GM21717 (cell line): ENCODE results near the gene JAG2.

ENCODE experiments used
- ATAC-seq: cut with Tn5 transposase; IDR thresholded peaks from one replicate; pipeline ENCODE4 v1.9.1; 2021; ENCODE audit warnings: mild to moderate bottlenecking, moderate library complexity; ENCODE audit not compliant: unreplicated experiment

Gene JAG2

GRCh38 chr14:105095236-105095805, 73.3 kb downstream of the JAG2 start:
- no peak for ATAC-seq

DNA sequence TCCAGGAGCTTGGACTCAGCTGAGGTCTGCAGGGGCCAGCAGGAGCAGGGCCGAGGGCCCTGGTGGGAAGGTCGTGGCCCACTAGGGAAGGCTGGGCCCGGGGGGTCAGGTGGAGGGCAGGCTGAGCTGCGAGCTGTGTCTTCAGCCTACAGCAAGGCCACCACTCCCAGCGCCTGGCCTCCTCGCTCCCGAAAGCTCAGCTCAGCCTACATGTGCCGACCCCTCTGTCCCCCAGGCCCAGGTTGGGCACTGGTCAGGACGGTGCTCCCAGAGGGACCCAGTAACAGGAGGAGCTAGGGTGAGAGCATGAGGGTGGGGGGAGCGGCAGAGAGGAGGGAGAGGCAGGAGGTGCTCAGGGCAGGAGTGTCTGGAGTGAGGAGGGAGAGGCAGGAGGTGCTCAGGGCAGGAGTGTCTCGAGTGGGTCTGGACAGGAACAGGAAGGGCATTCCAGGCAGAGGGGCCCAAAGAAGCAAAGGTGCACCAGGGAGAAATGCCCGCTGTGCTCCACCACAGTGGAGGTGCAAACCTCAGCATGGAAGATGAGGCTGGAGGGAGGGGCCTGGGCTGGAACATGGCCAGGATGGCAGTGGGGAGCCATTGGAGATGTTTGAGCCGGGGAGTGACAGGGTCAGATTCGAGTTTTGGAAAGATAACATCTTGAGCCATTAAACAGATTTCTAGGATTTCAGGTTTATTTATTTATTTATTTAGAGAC, 74.2 kb downstream of the JAG2 start:
- no peak for ATAC-seq

DNA sequence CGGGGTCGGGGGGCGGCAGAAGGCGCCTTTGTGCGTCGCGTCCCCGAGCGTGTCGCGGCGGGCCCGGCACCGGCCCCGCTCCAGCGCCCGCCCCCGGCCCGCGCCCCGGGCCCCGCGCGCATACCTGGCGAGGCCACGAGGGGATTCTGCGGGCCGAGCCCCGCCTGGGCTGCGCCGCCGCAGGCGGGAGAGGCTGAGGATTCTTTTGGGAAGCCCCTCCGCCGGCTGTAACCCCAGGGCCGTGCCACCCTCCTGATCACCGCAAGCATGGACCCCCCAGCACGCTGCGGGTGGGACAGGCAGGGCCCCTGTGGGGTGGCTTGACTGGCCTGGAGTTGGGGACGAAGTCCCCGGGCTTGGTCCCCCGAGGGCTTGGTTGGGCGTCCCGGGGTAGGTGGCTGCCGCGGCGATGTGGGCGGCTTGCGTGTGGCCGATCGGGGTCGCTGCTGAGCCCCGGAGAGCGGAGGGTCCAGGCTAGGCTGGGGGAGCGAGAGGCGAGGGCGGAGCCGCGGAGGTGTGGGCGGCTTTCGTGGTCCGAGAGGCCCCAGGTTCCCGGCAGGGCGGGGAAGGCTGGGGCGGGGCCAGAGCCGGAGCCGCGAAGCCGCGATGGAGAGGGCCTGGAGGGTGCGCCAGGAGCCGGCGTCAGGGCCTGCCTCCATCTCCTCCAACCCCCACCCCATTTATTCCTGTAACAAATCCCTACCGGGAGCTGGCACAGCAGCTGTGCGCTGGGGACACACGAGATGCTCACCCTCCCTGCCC, 75.0 kb downstream of the JAG2 start:
- ATAC-seq, result peak; percentile 58

DNA sequence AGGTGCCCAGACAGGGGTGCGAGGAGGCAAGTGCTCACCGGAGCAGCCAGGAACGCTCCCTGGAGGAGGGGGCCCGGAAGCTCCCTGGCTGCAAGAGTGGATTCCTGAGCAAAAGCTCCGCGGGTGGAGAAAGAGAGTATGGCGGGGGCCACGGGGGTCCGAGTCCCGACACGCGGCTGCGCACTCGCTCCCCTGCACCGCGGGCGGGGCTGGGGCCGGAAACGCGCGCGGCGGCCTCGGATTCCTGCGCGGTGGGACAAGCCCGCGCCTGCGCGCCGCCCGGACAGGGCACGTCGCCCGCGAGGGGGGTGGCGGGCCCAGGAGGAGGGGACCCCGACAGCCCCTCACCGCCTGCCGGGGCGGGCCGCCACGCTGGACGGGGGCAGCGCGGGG, 75.5 kb downstream of the JAG2 start:
- no peak for ATAC-seq

DNA sequence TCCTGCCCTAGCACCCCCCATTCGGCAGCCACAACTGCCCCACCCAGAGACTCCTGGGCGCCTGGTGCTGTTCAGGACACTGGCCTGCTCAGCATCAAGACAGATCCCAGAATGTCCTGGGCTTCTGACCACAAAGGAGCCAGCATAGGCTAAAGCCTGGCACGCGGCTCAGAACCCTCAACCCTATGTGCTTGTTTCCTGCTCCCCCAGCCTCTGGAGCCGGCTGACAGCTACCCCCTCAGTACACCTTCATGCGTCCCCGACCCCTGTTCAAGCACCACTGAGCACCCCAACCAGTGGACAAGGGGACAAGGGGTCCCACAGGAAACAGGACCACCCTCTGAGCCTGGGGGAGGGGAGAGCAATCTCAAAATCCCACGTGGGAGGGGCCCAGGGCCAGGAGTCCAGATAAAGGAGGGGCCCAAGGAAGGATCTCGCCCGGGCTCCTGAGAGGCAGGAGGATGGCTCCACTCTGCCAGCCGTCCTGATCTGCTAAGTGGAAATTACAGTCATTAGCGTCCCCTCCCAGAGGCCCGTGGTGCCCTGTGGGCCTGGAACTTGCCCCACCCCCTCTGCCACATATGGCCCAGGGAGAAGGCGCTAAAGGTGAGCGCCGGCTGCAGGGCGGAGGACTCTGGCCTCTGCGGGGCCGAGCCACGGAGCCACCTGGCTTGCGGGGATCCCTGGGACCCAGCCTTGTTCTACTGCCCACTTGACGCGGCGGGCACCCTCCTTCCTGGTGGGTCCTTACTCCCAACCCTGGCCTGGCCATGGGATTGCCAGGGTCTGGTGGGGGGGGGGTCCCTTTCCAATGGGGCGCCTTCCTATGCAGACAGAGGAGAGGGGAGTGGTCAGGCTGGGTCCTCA, 76.2 kb downstream of the JAG2 start:
- no peak for ATAC-seq

DNA sequence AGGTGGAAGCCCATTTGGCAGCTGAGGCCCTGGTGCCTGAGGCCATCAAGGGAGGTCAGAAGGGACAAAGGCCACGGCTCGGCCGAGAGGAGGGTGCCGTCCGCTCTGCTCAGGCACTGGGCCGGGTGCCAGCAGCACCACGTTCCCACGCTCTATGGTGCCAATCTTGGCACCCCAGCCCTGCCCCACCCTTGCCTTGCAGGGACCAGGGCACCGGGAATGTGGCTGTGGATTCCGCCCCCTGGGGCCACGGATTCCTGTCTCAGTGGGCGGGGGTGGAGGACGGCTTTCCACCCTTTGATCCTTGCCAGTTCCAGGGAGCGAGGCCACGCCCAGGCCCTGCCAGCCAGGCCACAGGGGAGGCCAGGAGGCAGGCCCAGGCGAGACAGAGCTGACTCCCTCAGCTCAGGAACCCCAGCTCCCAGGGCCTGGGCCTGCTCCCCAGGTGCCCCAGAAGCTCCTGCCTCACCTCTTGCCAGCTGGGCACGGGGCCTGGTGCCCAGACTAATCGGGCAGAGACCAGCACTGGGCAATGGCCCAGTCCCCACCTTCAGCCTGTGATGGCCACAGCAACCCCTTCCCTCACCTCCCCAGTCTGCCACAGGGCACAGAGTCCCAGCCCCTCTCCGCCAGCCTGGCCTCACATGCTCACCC, 76.9 kb downstream of the JAG2 start:
- no peak for ATAC-seq

GRCh38 chr14:105091054-105091516, 77.5 kb downstream of the JAG2 start:
- ATAC-seq, result no peak
